K562 (cell line): ENCODE measurements around the gene TNFSF11. TPM values are rescaled to one million over a fixed set of nuclear protein-coding genes. Genes with fewer than 3 reads are reported as not detected.

Source experiments
- ATF7 ChIP-seq: fragments of 450-650 bp; IDR thresholded peaks from 2 replicates; pipeline ENCODE4 v1.7.1; 2014; ENCODE audit warnings: mild to moderate bottlenecking, moderate library complexity
- EHMT2 ChIP-seq: fragments of 450-650 bp; IDR thresholded peaks from 2 replicates; pipeline ENCODE4 v1.6.1; 2018; ENCODE audit warnings: antibody characterized with exemption
- FOXK2 ChIP-seq, 2 experiments: fragments of 450-650 bp; IDR thresholded peaks in 1 of 2; conservative IDR thresholded peaks in 1 of 2; 2 replicates each; pipeline ENCODE4 v1.6.1; 2016; ENCODE audit warnings: low read depth in 2 of 2, mild to moderate bottlenecking in 1 of 2
- JUN ChIP-seq, 2 experiments: sonication (generic) in 1 of 2; formaldehyde crosslinking in 1 of 2; IDR thresholded peaks; 2 replicates each; pipeline versions ENCODE4 v1.6.1 to v1.8.0; 2012 to 2022; ENCODE audit warnings: borderline replicate concordance in 2 of 2, mild to moderate bottlenecking in 2 of 2, improper control_type of control experiment in 1 of 2, low read depth in 1 of 2, low read length in 1 of 2, missing genetic modification reagents in 1 of 2
- L3MBTL2 ChIP-seq: fragments of 450-650 bp; IDR thresholded peaks from 2 replicates; pipeline ENCODE4 v1.6.1; 2016; ENCODE audit warnings: mild to moderate bottlenecking, moderate library complexity
- NRF1 ChIP-seq, 2 experiments: fragments of 450-650 bp; IDR thresholded peaks in 1 of 2; conservative IDR thresholded peaks in 1 of 2; 2 replicates each; pipeline ENCODE4 v1.6.1; 2014; ENCODE audit warnings: mild to moderate bottlenecking in 2 of 2
- RAD51 ChIP-seq: fragments of 450-650 bp; IDR thresholded peaks from 2 replicates; pipeline ENCODE4 v1.7.1; 2016; ENCODE audit warnings: low read depth, mild to moderate bottlenecking, borderline replicate concordance
- SRF ChIP-seq, 2 experiments: fragments of 250-450, 450-650 bp in 1 of 2; sonication (Bioruptor Pico) in 1 of 2; sonication (generic) in 1 of 2; formaldehyde crosslinking; IDR thresholded peaks; 2 replicates each; pipeline versions ENCODE4 v1.5.0 to v1.5.1; 2020 to 2022; ENCODE audit warnings: mild to moderate bottlenecking in 1 of 2, missing genetic modification reagents in 1 of 2
- ZSCAN29 ChIP-seq: fragments of 450-650 bp; IDR thresholded peaks from 2 replicates; pipeline ENCODE4 v1.6.1; 2017
- polyA plus RNA-seq, 8 experiments: library from polyadenylated mRNA; depleted of rRNA in 4 of 8; stranded (reverse) in 5 of 8; unstranded in 3 of 8; fragments of >200 nt; fragmentation: Nextera tagmentation in 2 of 8; fragmentation: Illumina TruSeq in 1 of 8; extraction: Ambion mirVana in 2 of 8; extraction: Trizol in 1 of 8; gene quantifications; 2 replicates each; pipeline versions ENCODE4 v1.2.1 to v1.2.3, GENCODE V29; 2011 to 2014; ENCODE audit warnings: inconsistent platforms in 1 of 8, missing spikeins in 1 of 8
- total RNA-seq, 7 experiments: library from RNA; depleted of rRNA in 6 of 7; stranded (reverse); fragments of >200 nt in 6 of 7; fragmentation: Illumina TruSeq in 2 of 7; extraction: Trizol in 2 of 7; gene quantifications; 2 replicates each; pipeline versions ENCODE4 v1.2.1 to v1.2.3, GENCODE V29; 2011 to 2021; ENCODE audit warnings: low replicate concordance in 1 of 7
- TF ChIP-seq, protein P1 (sequence below): fragments of 450-650 bp; IDR thresholded peaks from 2 replicates; pipeline ENCODE4 v1.6.1; 2016; ENCODE audit warnings: mild to moderate bottlenecking, moderate library complexity
- TF ChIP-seq, protein P2 (sequence below): fragments of 450-650 bp; IDR thresholded peaks from 2 replicates; pipeline ENCODE4 v1.7.1; 2018; ENCODE audit warnings: mild to moderate bottlenecking, low read depth; ENCODE audit not compliant: partially characterized antibody
- TF ChIP-seq, protein P3 (sequence below): IDR thresholded peaks from 2 replicates; pipeline ENCODE4 v1.6.1; 2014; ENCODE audit warnings: antibody characterized with exemption

Gene TNFSF11
- total and polyA plus RNA-seq, 9 of the 15 experiments (the other 6 are each of a cell fraction or from before 2014, with no cell fraction given), result not detected

DNA sequence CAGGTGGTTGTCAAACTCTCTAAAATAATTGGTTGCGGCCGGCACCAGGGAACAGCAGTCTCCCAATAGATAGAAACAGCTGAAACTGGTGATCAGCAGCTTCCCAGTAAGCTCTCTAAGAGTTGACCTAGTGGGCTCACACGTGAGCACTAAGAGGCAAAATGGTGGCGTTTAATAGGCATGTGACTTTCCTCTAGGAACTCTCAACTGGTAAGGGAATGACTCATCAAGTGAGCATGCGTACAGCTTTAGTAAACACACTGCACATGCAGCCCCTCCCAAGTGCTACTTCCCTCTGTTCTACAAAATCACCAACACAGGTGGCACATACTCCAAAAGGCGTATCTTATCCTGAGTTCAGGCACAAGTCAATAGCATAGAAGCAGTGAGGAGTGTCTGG, 41.7 kb downstream of the TNFSF11 start (continued):
- TF ChIP-seq, protein P1, sequence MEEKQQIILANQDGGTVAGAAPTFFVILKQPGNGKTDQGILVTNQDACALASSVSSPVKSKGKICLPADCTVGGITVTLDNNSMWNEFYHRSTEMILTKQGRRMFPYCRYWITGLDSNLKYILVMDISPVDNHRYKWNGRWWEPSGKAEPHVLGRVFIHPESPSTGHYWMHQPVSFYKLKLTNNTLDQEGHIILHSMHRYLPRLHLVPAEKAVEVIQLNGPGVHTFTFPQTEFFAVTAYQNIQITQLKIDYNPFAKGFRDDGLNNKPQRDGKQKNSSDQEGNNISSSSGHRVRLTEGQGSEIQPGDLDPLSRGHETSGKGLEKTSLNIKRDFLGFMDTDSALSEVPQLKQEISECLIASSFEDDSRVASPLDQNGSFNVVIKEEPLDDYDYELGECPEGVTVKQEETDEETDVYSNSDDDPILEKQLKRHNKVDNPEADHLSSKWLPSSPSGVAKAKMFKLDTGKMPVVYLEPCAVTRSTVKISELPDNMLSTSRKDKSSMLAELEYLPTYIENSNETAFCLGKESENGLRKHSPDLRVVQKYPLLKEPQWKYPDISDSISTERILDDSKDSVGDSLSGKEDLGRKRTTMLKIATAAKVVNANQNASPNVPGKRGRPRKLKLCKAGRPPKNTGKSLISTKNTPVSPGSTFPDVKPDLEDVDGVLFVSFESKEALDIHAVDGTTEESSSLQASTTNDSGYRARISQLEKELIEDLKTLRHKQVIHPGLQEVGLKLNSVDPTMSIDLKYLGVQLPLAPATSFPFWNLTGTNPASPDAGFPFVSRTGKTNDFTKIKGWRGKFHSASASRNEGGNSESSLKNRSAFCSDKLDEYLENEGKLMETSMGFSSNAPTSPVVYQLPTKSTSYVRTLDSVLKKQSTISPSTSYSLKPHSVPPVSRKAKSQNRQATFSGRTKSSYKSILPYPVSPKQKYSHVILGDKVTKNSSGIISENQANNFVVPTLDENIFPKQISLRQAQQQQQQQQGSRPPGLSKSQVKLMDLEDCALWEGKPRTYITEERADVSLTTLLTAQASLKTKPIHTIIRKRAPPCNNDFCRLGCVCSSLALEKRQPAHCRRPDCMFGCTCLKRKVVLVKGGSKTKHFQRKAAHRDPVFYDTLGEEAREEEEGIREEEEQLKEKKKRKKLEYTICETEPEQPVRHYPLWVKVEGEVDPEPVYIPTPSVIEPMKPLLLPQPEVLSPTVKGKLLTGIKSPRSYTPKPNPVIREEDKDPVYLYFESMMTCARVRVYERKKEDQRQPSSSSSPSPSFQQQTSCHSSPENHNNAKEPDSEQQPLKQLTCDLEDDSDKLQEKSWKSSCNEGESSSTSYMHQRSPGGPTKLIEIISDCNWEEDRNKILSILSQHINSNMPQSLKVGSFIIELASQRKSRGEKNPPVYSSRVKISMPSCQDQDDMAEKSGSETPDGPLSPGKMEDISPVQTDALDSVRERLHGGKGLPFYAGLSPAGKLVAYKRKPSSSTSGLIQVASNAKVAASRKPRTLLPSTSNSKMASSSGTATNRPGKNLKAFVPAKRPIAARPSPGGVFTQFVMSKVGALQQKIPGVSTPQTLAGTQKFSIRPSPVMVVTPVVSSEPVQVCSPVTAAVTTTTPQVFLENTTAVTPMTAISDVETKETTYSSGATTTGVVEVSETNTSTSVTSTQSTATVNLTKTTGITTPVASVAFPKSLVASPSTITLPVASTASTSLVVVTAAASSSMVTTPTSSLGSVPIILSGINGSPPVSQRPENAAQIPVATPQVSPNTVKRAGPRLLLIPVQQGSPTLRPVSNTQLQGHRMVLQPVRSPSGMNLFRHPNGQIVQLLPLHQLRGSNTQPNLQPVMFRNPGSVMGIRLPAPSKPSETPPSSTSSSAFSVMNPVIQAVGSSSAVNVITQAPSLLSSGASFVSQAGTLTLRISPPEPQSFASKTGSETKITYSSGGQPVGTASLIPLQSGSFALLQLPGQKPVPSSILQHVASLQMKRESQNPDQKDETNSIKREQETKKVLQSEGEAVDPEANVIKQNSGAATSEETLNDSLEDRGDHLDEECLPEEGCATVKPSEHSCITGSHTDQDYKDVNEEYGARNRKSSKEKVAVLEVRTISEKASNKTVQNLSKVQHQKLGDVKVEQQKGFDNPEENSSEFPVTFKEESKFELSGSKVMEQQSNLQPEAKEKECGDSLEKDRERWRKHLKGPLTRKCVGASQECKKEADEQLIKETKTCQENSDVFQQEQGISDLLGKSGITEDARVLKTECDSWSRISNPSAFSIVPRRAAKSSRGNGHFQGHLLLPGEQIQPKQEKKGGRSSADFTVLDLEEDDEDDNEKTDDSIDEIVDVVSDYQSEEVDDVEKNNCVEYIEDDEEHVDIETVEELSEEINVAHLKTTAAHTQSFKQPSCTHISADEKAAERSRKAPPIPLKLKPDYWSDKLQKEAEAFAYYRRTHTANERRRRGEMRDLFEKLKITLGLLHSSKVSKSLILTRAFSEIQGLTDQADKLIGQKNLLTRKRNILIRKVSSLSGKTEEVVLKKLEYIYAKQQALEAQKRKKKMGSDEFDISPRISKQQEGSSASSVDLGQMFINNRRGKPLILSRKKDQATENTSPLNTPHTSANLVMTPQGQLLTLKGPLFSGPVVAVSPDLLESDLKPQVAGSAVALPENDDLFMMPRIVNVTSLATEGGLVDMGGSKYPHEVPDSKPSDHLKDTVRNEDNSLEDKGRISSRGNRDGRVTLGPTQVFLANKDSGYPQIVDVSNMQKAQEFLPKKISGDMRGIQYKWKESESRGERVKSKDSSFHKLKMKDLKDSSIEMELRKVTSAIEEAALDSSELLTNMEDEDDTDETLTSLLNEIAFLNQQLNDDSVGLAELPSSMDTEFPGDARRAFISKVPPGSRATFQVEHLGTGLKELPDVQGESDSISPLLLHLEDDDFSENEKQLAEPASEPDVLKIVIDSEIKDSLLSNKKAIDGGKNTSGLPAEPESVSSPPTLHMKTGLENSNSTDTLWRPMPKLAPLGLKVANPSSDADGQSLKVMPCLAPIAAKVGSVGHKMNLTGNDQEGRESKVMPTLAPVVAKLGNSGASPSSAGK, result peak; percentile 54; the same call in 1 of the 2 replicates
- TF ChIP-seq NRF1 (conservative IDR thresholded peaks at IDR 0.05 in 1 of 2, IDR thresholded peaks at IDR 0.05 in 1 of 2) (peak; percentile 75 to 81), EHMT2 (peak; percentile 67; the same call in 1 of the 2 replicates), ZSCAN29 (no peak), RAD51 (peak; percentile 47; the same call in 1 of the 2 replicates), L3MBTL2 (peak; percentile 95), FOXK2 (conservative IDR thresholded peaks at IDR 0.05 in 1 of 2, IDR thresholded peaks at IDR 0.05 in 1 of 2; ENCODE audit: low read depth in 2 of 2) (0 out of 4 replicates have a peak, but pooled peaks of 1 of the 2 experiments have one; percentile 42), SRF (CRISPR knock-in tag; IDR thresholded peaks at IDR 0.05) (no peak), JUN (IDR thresholded peaks at IDR 0.05; ENCODE audit: borderline replicate concordance, low read depth, low read length) (peak; percentile 17; the same call in 1 of the 2 replicates), JUN (CRISPR knock-in tag; IDR thresholded peaks at IDR 0.05; ENCODE audit: borderline replicate concordance) (no peak), ATF7 (no peak)
- TF ChIP-seq, protein P2, sequence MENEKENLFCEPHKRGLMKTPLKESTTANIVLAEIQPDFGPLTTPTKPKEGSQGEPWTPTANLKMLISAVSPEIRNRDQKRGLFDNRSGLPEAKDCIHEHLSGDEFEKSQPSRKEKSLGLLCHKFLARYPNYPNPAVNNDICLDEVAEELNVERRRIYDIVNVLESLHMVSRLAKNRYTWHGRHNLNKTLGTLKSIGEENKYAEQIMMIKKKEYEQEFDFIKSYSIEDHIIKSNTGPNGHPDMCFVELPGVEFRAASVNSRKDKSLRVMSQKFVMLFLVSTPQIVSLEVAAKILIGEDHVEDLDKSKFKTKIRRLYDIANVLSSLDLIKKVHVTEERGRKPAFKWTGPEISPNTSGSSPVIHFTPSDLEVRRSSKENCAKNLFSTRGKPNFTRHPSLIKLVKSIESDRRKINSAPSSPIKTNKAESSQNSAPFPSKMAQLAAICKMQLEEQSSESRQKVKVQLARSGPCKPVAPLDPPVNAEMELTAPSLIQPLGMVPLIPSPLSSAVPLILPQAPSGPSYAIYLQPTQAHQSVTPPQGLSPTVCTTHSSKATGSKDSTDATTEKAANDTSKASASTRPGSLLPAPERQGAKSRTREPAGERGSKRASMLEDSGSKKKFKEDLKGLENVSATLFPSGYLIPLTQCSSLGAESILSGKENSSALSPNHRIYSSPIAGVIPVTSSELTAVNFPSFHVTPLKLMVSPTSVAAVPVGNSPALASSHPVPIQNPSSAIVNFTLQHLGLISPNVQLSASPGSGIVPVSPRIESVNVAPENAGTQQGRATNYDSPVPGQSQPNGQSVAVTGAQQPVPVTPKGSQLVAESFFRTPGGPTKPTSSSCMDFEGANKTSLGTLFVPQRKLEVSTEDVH, result no peak
- TF ChIP-seq, protein P3, sequence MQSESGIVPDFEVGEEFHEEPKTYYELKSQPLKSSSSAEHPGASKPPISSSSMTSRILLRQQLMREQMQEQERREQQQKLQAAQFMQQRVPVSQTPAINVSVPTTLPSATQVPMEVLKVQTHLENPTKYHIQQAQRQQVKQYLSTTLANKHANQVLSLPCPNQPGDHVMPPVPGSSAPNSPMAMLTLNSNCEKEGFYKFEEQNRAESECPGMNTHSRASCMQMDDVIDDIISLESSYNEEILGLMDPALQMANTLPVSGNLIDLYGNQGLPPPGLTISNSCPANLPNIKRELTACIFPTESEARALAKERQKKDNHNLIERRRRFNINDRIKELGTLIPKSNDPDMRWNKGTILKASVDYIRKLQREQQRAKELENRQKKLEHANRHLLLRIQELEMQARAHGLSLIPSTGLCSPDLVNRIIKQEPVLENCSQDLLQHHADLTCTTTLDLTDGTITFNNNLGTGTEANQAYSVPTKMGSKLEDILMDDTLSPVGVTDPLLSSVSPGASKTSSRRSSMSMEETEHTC, result no peak
